Measurements from ENCODE around the gene MAN2A1.

The MAN2A1 gene

GRCh38 chr5:109838157-109838556 lies 148.4 kb downstream of the MAN2A1 start:
- no peaks in the 10 kb centered on the region for H3K4me1 ChIP-seq (ENCODE audit: control insufficient read depth, insufficient read depth, low read length)
- ChIA-PET POLR2A (no interaction called here), CTCF (no interaction called here)
- H3K4me3 ChIP-seq (ENCODE audit: low read depth, low read length) = no peak overlapping the region
- TF ChIP-seq ZNF155 (tag by site-specific recombination; IDR thresholded peaks at IDR 0.05) (no peak), ZNF692 (tag by site-specific recombination; IDR thresholded peaks at IDR 0.05) (no peak), ZNF544 (tag by site-specific recombination; IDR thresholded peaks at IDR 0.05) (no peak), ZNF473 (tag by site-specific recombination; IDR thresholded peaks at IDR 0.05) (no peak)
- no peaks in the 10 kb centered on the region for H3K9me3 ChIP-seq (ENCODE audit: control insufficient read depth, insufficient read depth, low read depth, low read length)
- H3K36me3 ChIP-seq (ENCODE audit: control insufficient read depth in 2 of 2, insufficient read depth in 1 of 2, low read length in 2 of 2) = peaks cover 0 to 11% of the 10 kb centered on the region in 2 experiments; a peak in 1 of 3 replicates
- no peak overlapping the region for H3K27ac ChIP-seq (ENCODE audit: extremely low read depth, low read depth, low read length)

- Histone ChIP-seq H3K4me3 (ENCODE audit: low read depth, low read length) (no peak overlapping the region), H3K9me3 (ENCODE audit: control insufficient read depth, insufficient read depth, low read depth, low read length) (no peaks in the 10 kb centered on the region), H3K4me1 (ENCODE audit: control insufficient read depth, insufficient read depth, low read length) (no peaks in the 10 kb centered on the region), H3K36me3 (ENCODE audit: control insufficient read depth in 2 of 2, insufficient read depth in 1 of 2, low read length in 2 of 2) (peaks cover 0 to 37% of the 10 kb centered on the region in 2 experiments; a peak in 1 of 3 replicates), H3K27ac (ENCODE audit: extremely low read depth, low read depth, low read length) (no peak overlapping the region)
- TF ChIP-seq ZNF624 (tag by site-specific recombination; IDR thresholded peaks at IDR 0.05) (no peak), PRDM10 (tag by site-specific recombination; IDR thresholded peaks at IDR 0.05) (no peak), ZNF600 (tag by site-specific recombination; IDR thresholded peaks at IDR 0.05) (no peak), ZNF26 (tag by site-specific recombination; IDR thresholded peaks at IDR 0.05) (no peak), ZBTB21 (tag by site-specific recombination; IDR thresholded peaks at IDR 0.05) (no peak), KLF9 (tag by site-specific recombination; IDR thresholded peaks at IDR 0.05; ENCODE audit: low read depth) (no peak), PBX3 (CRISPR knock-in tag; IDR thresholded peaks at IDR 0.05) (no peak), ZNF707 (tag by site-specific recombination; IDR thresholded peaks at IDR 0.05) (no peak), KLF7 (tag by site-specific recombination; IDR thresholded peaks at IDR 0.05; ENCODE audit: borderline replicate concordance) (no peak)
- TF ChIP-seq, protein P1, sequence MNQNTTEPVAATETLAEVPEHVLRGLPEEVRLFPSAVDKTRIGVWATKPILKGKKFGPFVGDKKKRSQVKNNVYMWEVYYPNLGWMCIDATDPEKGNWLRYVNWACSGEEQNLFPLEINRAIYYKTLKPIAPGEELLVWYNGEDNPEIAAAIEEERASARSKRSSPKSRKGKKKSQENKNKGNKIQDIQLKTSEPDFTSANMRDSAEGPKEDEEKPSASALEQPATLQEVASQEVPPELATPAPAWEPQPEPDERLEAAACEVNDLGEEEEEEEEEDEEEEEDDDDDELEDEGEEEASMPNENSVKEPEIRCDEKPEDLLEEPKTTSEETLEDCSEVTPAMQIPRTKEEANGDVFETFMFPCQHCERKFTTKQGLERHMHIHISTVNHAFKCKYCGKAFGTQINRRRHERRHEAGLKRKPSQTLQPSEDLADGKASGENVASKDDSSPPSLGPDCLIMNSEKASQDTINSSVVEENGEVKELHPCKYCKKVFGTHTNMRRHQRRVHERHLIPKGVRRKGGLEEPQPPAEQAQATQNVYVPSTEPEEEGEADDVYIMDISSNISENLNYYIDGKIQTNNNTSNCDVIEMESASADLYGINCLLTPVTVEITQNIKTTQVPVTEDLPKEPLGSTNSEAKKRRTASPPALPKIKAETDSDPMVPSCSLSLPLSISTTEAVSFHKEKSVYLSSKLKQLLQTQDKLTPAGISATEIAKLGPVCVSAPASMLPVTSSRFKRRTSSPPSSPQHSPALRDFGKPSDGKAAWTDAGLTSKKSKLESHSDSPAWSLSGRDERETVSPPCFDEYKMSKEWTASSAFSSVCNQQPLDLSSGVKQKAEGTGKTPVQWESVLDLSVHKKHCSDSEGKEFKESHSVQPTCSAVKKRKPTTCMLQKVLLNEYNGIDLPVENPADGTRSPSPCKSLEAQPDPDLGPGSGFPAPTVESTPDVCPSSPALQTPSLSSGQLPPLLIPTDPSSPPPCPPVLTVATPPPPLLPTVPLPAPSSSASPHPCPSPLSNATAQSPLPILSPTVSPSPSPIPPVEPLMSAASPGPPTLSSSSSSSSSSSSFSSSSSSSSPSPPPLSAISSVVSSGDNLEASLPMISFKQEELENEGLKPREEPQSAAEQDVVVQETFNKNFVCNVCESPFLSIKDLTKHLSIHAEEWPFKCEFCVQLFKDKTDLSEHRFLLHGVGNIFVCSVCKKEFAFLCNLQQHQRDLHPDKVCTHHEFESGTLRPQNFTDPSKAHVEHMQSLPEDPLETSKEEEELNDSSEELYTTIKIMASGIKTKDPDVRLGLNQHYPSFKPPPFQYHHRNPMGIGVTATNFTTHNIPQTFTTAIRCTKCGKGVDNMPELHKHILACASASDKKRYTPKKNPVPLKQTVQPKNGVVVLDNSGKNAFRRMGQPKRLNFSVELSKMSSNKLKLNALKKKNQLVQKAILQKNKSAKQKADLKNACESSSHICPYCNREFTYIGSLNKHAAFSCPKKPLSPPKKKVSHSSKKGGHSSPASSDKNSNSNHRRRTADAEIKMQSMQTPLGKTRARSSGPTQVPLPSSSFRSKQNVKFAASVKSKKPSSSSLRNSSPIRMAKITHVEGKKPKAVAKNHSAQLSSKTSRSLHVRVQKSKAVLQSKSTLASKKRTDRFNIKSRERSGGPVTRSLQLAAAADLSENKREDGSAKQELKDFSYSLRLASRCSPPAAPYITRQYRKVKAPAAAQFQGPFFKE (tag by site-specific recombination; IDR thresholded peaks at IDR 0.05; ENCODE audit: borderline replicate concordance) = no peak
- TF ChIP-seq, protein P2, sequence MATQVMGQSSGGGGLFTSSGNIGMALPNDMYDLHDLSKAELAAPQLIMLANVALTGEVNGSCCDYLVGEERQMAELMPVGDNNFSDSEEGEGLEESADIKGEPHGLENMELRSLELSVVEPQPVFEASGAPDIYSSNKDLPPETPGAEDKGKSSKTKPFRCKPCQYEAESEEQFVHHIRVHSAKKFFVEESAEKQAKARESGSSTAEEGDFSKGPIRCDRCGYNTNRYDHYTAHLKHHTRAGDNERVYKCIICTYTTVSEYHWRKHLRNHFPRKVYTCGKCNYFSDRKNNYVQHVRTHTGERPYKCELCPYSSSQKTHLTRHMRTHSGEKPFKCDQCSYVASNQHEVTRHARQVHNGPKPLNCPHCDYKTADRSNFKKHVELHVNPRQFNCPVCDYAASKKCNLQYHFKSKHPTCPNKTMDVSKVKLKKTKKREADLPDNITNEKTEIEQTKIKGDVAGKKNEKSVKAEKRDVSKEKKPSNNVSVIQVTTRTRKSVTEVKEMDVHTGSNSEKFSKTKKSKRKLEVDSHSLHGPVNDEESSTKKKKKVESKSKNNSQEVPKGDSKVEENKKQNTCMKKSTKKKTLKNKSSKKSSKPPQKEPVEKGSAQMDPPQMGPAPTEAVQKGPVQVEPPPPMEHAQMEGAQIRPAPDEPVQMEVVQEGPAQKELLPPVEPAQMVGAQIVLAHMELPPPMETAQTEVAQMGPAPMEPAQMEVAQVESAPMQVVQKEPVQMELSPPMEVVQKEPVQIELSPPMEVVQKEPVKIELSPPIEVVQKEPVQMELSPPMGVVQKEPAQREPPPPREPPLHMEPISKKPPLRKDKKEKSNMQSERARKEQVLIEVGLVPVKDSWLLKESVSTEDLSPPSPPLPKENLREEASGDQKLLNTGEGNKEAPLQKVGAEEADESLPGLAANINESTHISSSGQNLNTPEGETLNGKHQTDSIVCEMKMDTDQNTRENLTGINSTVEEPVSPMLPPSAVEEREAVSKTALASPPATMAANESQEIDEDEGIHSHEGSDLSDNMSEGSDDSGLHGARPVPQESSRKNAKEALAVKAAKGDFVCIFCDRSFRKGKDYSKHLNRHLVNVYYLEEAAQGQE (tag by site-specific recombination; IDR thresholded peaks at IDR 0.05) = no peak
- ChIA-PET POLR2A (no interaction called here), CTCF (interaction anchor here (0.6 to 1.1 kb wide), 4 partner anchors 10 to 360 kb away, joined by 3 to 5 read pairs (median 4); no protein-coding TSS in a partner anchor)
These were observed 154.4 kb downstream of the MAN2A1 start for GRCh38 chr5:109844148-109844547.
